Mucosa of rectum (tissue), 2 donors: ENCODE data around the gene CTDSP1.

Experiments
- H3K27ac ChIP-seq, 2 donors: one replicate each; pipeline ENCODE4 v1.7.0; 2013; ENCODE audit warnings: inconsistent platforms in 2 of 2, low read depth in 2 of 2, low read length in 2 of 2
- H3K27me3 ChIP-seq, 2 donors: one replicate each; pipeline ENCODE4 v1.7.0; 2013; ENCODE audit warnings: low read length in 2 of 2; ENCODE audit not compliant: control insufficient read depth in 2 of 2, insufficient read depth in 2 of 2
- H3K36me3 ChIP-seq, 2 donors: one replicate each; pipeline ENCODE4 v1.7.0; 2013; ENCODE audit warnings: low read length in 2 of 2; ENCODE audit not compliant: control insufficient read depth in 2 of 2, insufficient read depth in 2 of 2
- H3K4me1 ChIP-seq, 2 donors: one replicate each; pipeline ENCODE4 v1.7.0; 2013; ENCODE audit warnings: low read length in 2 of 2, mild to moderate bottlenecking in 1 of 2; ENCODE audit not compliant: control insufficient read depth in 2 of 2, insufficient read depth in 2 of 2
- H3K4me3 ChIP-seq, 2 donors: one replicate each; pipeline ENCODE4 v1.7.0; 2013; ENCODE audit warnings: low read length in 2 of 2
- H3K9ac ChIP-seq, 2 donors: one replicate each; pipeline ENCODE4 v1.7.0; 2013; ENCODE audit warnings: low read length in 2 of 2, low read depth in 1 of 2, mild to moderate bottlenecking in 1 of 2
- H3K9me3 ChIP-seq, 2 donors: one replicate each; pipeline ENCODE4 v1.7.0; 2013; ENCODE audit warnings: low read length in 2 of 2; ENCODE audit not compliant: control insufficient read depth in 2 of 2
- donor health status: healthy.
- donor health status: Normal muscosa, but diverticular disease.

Gene CTDSP1

GRCh38 chr2:218393750-218394290 is 5.8 kb upstream of the CTDSP1 start:
- Histone ChIP-seq H3K9ac (no peak overlapping the region), H3K27me3 (no peaks in the 10 kb centered on the region), H3K4me1 (peaks cover 35 to 38% of the 10 kb centered on the region in 2 donors), H3K9me3 (no peaks in the 10 kb centered on the region), H3K36me3 (no peaks in the 10 kb centered on the region), H3K4me3 (no peak overlapping the region), H3K27ac (no peak overlapping the region)

- H3K36me3 ChIP-seq, result no peaks in the 10 kb centered on the region
- H3K4me3 ChIP-seq, result no peak overlapping the region
- H3K27me3 ChIP-seq, result no peaks in the 10 kb centered on the region
- no peak overlapping the region for H3K9ac ChIP-seq
- H3K9me3 ChIP-seq, result no peaks in the 10 kb centered on the region
- H3K4me1 ChIP-seq, result peaks cover 38 to 41% of the 10 kb centered on the region in 2 donors
- H3K27ac ChIP-seq, result no peak overlapping the region
Measured at GRCh38 chr2:218394298-218395089, 5.2 kb upstream of the CTDSP1 start.

GRCh38 chr2:218395090-218395444 is 4.6 kb upstream of the CTDSP1 start:
- no peak overlapping the region for H3K27ac ChIP-seq
- no peaks in the 10 kb centered on the region for H3K9me3 ChIP-seq
- H3K4me3 ChIP-seq, result no peak overlapping the region
- no peak overlapping the region for H3K9ac ChIP-seq
- H3K36me3 ChIP-seq, result no peaks in the 10 kb centered on the region
- H3K4me1 ChIP-seq, result peaks cover 38 to 41% of the 10 kb centered on the region in 2 donors
- H3K27me3 ChIP-seq, result no peaks in the 10 kb centered on the region

GRCh38 chr2:218395456-218395825 is 4.2 kb upstream of the CTDSP1 start:
- Histone ChIP-seq H3K4me3 (peak overlapping the region; percentile 85 to 89), H3K27me3 (no peaks in the 10 kb centered on the region), H3K9me3 (no peaks in the 10 kb centered on the region), H3K36me3 (no peaks in the 10 kb centered on the region), H3K9ac (peak overlapping the region; percentile 74 to 92), H3K27ac (peak overlapping the region; percentile 99 to 100), H3K4me1 (peaks cover 38 to 41% of the 10 kb centered on the region in 2 donors)

- Histone ChIP-seq H3K9ac (peak overlapping the region; percentile 92 to 95), H3K27me3 (no peaks in the 10 kb centered on the region), H3K36me3 (no peaks in the 10 kb centered on the region), H3K27ac (peak overlapping the region; percentile 99 to 100), H3K4me1 (peaks cover 39 to 43% of the 10 kb centered on the region in 2 donors), H3K9me3 (no peaks in the 10 kb centered on the region), H3K4me3 (peak overlapping the region; percentile 85 to 89)
Measured at GRCh38 chr2:218395826-218396687, 3.6 kb upstream of the CTDSP1 start.

GRCh38 chr2:218396688-218397462 is 2.8 kb upstream of the CTDSP1 start:
- Histone ChIP-seq H3K27ac (peak overlapping the region; percentile 99 to 100), H3K36me3 (peaks cover 4 to 5% of the 10 kb centered on the region in 2 donors), H3K4me3 (peak overlapping the region; percentile 85 to 89), H3K9ac (peak overlapping the region; percentile 92 to 95), H3K27me3 (no peaks in the 10 kb centered on the region), H3K9me3 (no peaks in the 10 kb centered on the region), H3K4me1 (peaks cover 46 to 51% of the 10 kb centered on the region in 2 donors)

GRCh38 chr2:218397463-218397819 is 2.2 kb upstream of the CTDSP1 start:
- H3K36me3 ChIP-seq, result peaks cover 8 to 11% of the 10 kb centered on the region in 2 donors
- H3K4me1 ChIP-seq, result peaks cover 52 to 56% of the 10 kb centered on the region in 2 donors
- peak overlapping the region; percentile 92 to 95 for H3K9ac ChIP-seq
- H3K4me3 ChIP-seq, result peak overlapping the region; percentile 85 to 89
- H3K27me3 ChIP-seq, result no peaks in the 10 kb centered on the region
- peak overlapping the region; percentile 99 to 100 for H3K27ac ChIP-seq
- H3K9me3 ChIP-seq, result no peaks in the 10 kb centered on the region

- Histone ChIP-seq H3K4me3 (peak overlapping the region; percentile 85 to 89), H3K27ac (peak overlapping the region; percentile 99 to 100), H3K9ac (peak overlapping the region; percentile 92 to 95), H3K4me1 (peaks cover 52 to 56% of the 10 kb centered on the region in 2 donors), H3K9me3 (no peaks in the 10 kb centered on the region), H3K36me3 (peaks cover 13% of the 10 kb centered on the region in 2 donors), H3K27me3 (no peaks in the 10 kb centered on the region)
Measured at GRCh38 chr2:218397820-218398436, 1.7 kb upstream of the CTDSP1 start.
